GM12873 (cell line): ENCODE data around the gene KCNJ6.

Experiments used
- CTCF ChIP-seq: IDR thresholded peaks from 2 replicates; pipeline ENCODE4 v1.5.1; 2012; ENCODE audit warnings: low read depth, mild to moderate bottlenecking, moderate library complexity, low read length, control low read depth; ENCODE audit not compliant: insufficient read depth; ENCODE audit errors: missing control alignments

The KCNJ6 gene

GRCh38 chr21:37855647-37856625 is 60.3 kb downstream of the KCNJ6 start:
- TF ChIP-seq CTCF: no peak

- no peak for TF ChIP-seq CTCF
Measured at GRCh38 chr21:37855271-37855646, 61.0 kb downstream of the KCNJ6 start.

- no peak for TF ChIP-seq CTCF
Measured at GRCh38 chr21:37849506-37850102, 66.7 kb downstream of the KCNJ6 start.

- no peak for TF ChIP-seq CTCF
Measured at GRCh38 chr21:37848721-37849490, 67.4 kb downstream of the KCNJ6 start.

GRCh38 chr21:37845535-37845934 is 70.7 kb downstream of the KCNJ6 start:
- TF ChIP-seq CTCF: no peak

GRCh38 chr21:37843191-37843590 is 73.1 kb downstream of the KCNJ6 start:
- TF ChIP-seq CTCF: no peak
